ENCODE data around the gene PFDN5. TPM values are rescaled to one million over a fixed set of nuclear protein-coding genes. Genes with fewer than 3 reads are reported as not detected.

PFDN5 gene
- total and polyA plus RNA-seq, 10 of the 15 experiments (the other 5 are each of a cell fraction or from before 2014, with no cell fraction given) = 300 to 1,596 (median 495) TPM

- Histone ChIP-seq H3K36me3 (ENCODE audit: control insufficient read depth in 2 of 2, insufficient read depth in 2 of 2, low read length in 1 of 2) (no peaks in the 10 kb centered on the region), H3K27ac (ENCODE audit: control insufficient read depth, insufficient read depth) (no peak overlapping the region), H3K79me2 (ENCODE audit: control insufficient read depth, insufficient read depth, low read length) (no peaks in the 10 kb centered on the region), H3K4me2 (ENCODE audit: control insufficient read depth, insufficient read depth) (no peak overlapping the region), H3K4me3 (no peak overlapping the region), H2AFZ (ENCODE audit: control insufficient read depth, low read depth, low read length) (no peak overlapping the region), H3K4me1 (ENCODE audit: control insufficient read depth, insufficient read depth, low read length) (peaks cover 17% of the 10 kb centered on the region; the same call in 1 of the 2 replicates), H3K9me3 (replicated peaks; ENCODE audit: control insufficient read depth, insufficient read depth, low read length) (no peaks in the 10 kb centered on the region), H3K9ac (ENCODE audit: control insufficient read depth, insufficient read depth, low read length) (no peak overlapping the region), H3K27me3 (replicated peaks in 1 of 2; ENCODE audit: control insufficient read depth in 2 of 2, insufficient read depth in 2 of 2, low read length in 1 of 2) (peaks cover 0 to 1% of the 10 kb centered on the region in 2 experiments; a peak in 2 of 4 replicates), H4K20me1 (ENCODE audit: control insufficient read depth, insufficient read depth) (no peaks in the 10 kb centered on the region)
- no peak for DNase-seq (ENCODE audit: low read depth, low spot score)
- ChIA-PET POLR2A (interaction anchor here (0.8 to 5.0 kb wide), 4 partner anchors 12 to 18 kb away, joined by 3 to 41 read pairs (median 4); no protein-coding TSS in a partner anchor), SMC1A (ENCODE audit: uncharacterized antibody, unreplicated experiment) (interaction anchor here (0.9 to 9.8 kb wide), 7 partner anchors 12 to 182 kb away, joined by 3 to 123 read pairs (median 8); no protein-coding TSS in a partner anchor), RAD21 (ENCODE audit: unreplicated experiment) (interaction anchor here (0.6 to 6.3 kb wide), 10 partner anchors 18 to 182 kb away, joined by 3 to 118 read pairs (median 4); partner anchors contain the start of genes PFDN5 and TARBP2), CTCF (interaction anchor here (0.9 to 15.1 kb wide), 14 partner anchors 20 to 183 kb away, joined by 3 to 240 read pairs (median 6); partner anchors contain the start of genes AMHR2, MYG1, PFDN5 and SP1)
- ATAC-seq = no peak
- TF ChIP-seq YY1 (IDR thresholded peaks at IDR 0.05; ENCODE audit: low read depth, low read length) (peak; percentile 82), BMI1 (IDR thresholded peaks at IDR 0.05; ENCODE audit: borderline replicate concordance) (peak; percentile 83), ETV6 (conservative IDR thresholded peaks at IDR 0.05 in 1 of 2, IDR thresholded peaks at IDR 0.05 in 1 of 2; ENCODE audit: borderline replicate concordance in 1 of 2, low read depth in 1 of 2) (no peak)
- 95% methylated on average over 8 of the region's 8 CpGs for WGBS (ENCODE audit: insufficient coverage, insufficient replicate concordance, low lambda C conversion rate, missing lambda C conversion rate)
- BruUV-seq (replicated peaks) = no TSS peak
- intact Hi-C loops (cut with micrococcal nuclease; ENCODE audit: unreplicated experiment) = no loop called here
- in situ Hi-C loops (cut with MboI) = no loop called here
- FAIRE-seq = no peak
Measured at GRCh38 chr12:53326460-53327185, 31.3 kb downstream of the PFDN5 start.

Measured in GM12878 (cell line).